ENCODE results near the gene COX7A2L.

The COX7A2L gene

GRCh38 chr2:42307180-42307579 is 53.8 kb downstream of the COX7A2L start:
- TF ChIP-seq, protein P1, sequence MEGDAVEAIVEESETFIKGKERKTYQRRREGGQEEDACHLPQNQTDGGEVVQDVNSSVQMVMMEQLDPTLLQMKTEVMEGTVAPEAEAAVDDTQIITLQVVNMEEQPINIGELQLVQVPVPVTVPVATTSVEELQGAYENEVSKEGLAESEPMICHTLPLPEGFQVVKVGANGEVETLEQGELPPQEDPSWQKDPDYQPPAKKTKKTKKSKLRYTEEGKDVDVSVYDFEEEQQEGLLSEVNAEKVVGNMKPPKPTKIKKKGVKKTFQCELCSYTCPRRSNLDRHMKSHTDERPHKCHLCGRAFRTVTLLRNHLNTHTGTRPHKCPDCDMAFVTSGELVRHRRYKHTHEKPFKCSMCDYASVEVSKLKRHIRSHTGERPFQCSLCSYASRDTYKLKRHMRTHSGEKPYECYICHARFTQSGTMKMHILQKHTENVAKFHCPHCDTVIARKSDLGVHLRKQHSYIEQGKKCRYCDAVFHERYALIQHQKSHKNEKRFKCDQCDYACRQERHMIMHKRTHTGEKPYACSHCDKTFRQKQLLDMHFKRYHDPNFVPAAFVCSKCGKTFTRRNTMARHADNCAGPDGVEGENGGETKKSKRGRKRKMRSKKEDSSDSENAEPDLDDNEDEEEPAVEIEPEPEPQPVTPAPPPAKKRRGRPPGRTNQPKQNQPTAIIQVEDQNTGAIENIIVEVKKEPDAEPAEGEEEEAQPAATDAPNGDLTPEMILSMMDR (IDR thresholded peaks at IDR 0.05; ENCODE audit: control insufficient read depth, extremely low read depth, insufficient read depth), result no peak
- H3K4me3 ChIP-seq (ENCODE audit: low read depth, low read length), result no peak overlapping the region
- DNase-seq (ENCODE audit: low read depth), result no peak

GRCh38 chr2:42304059-42304713 is 56.8 kb downstream of the COX7A2L start:
- no peak for DNase-seq (ENCODE audit: low read depth)
- TF ChIP-seq, protein P1 (IDR thresholded peaks at IDR 0.05; ENCODE audit: control insufficient read depth, extremely low read depth, insufficient read depth), result no peak
- no peak overlapping the region for H3K4me3 ChIP-seq (ENCODE audit: low read depth, low read length)

GRCh38 chr2:42303252-42303651 is 57.8 kb downstream of the COX7A2L start:
- no peak for DNase-seq (ENCODE audit: low read depth)
- TF ChIP-seq, protein P1 (IDR thresholded peaks at IDR 0.05; ENCODE audit: control insufficient read depth, extremely low read depth, insufficient read depth), result no peak
- no peak overlapping the region for H3K4me3 ChIP-seq (ENCODE audit: low read depth, low read length)

- no peak overlapping the region for H3K4me3 ChIP-seq (ENCODE audit: low read depth, low read length)
- TF ChIP-seq, protein P1 (IDR thresholded peaks at IDR 0.05; ENCODE audit: control insufficient read depth, extremely low read depth, insufficient read depth), result no peak
- no peak for DNase-seq (ENCODE audit: low read depth)
Measured at GRCh38 chr2:42300527-42300926, 60.5 kb downstream of the COX7A2L start.
